ENCODE data around the gene HS3ST1. TPM values are rescaled to one million over a fixed set of nuclear protein-coding genes. Genes with fewer than 3 reads are reported as not detected.

The HS3ST1 gene
- total RNA-seq, 1 donor from 2014 or later, result 0.37 TPM

GRCh38 chr4:11441194-11441556, 12.5 kb upstream of the HS3ST1 start:
- Mint-ChIP-seq H3K9me3 (no peaks in the 10 kb centered on the region), H3K4me1 (no peaks in the 10 kb centered on the region), H3K27ac (ENCODE audit: unreplicated experiment) (no peak overlapping the region), H3K4me3 (no peak overlapping the region), H3K36me3 (ENCODE audit: low read depth) (no peaks in the 10 kb centered on the region), H3K27me3 (ENCODE audit: low read depth) (no peaks in the 10 kb centered on the region)
- DNase-seq (ENCODE audit: low read depth, low spot score), result no peak
- no peak for TF ChIP-seq CTCF (conservative IDR thresholded peaks at IDR 0.05)

GRCh38 chr4:11440481-11441193, 11.9 kb upstream of the HS3ST1 start:
- Mint-ChIP-seq H3K9me3 (no peaks in the 10 kb centered on the region), H3K27me3 (ENCODE audit: low read depth) (no peaks in the 10 kb centered on the region), H3K36me3 (ENCODE audit: low read depth) (no peaks in the 10 kb centered on the region), H3K4me1 (no peaks in the 10 kb centered on the region), H3K27ac (ENCODE audit: unreplicated experiment) (no peak overlapping the region), H3K4me3 (no peak overlapping the region)
- DNase-seq (ENCODE audit: low read depth, low spot score), result no peak
- TF ChIP-seq CTCF (conservative IDR thresholded peaks at IDR 0.05), result no peak

- TF ChIP-seq CTCF (conservative IDR thresholded peaks at IDR 0.05), result no peak
- no peaks in the 10 kb centered on the region for H3K9me3 Mint-ChIP-seq
These were observed 11.1 kb upstream of the HS3ST1 start for GRCh38 chr4:11439836-11440235.

GRCh38 chr4:11438647-11439046, 10.0 kb upstream of the HS3ST1 start:
- Mint-ChIP-seq H3K9me3 (no peaks in the 10 kb centered on the region), H3K36me3 (ENCODE audit: low read depth) (no peaks in the 10 kb centered on the region)
- no peak for TF ChIP-seq CTCF (conservative IDR thresholded peaks at IDR 0.05)

More at GRCh38 chr4:11439836-11440235, 11.1 kb upstream of the HS3ST1 start:
- no peaks in the 10 kb centered on the region for H3K4me1 Mint-ChIP-seq
- no peaks in the 10 kb centered on the region for H3K27me3 Mint-ChIP-seq (ENCODE audit: low read depth)
- no peak for DNase-seq (ENCODE audit: low read depth, low spot score)
- no peak overlapping the region for H3K27ac Mint-ChIP-seq (ENCODE audit: unreplicated experiment)
- H3K4me3 Mint-ChIP-seq, result no peak overlapping the region
- no peaks in the 10 kb centered on the region for H3K36me3 Mint-ChIP-seq (ENCODE audit: low read depth)

GRCh38 chr4:11436673-11437072, 8.0 kb upstream of the HS3ST1 start:
- H3K4me1 Mint-ChIP-seq, result no peaks in the 10 kb centered on the region
- H3K27ac Mint-ChIP-seq (ENCODE audit: unreplicated experiment), result no peak overlapping the region
- peaks cover 13% of the 10 kb centered on the region for H3K27me3 Mint-ChIP-seq (ENCODE audit: low read depth)
- no peaks in the 10 kb centered on the region for H3K36me3 Mint-ChIP-seq (ENCODE audit: low read depth)
- TF ChIP-seq CTCF (conservative IDR thresholded peaks at IDR 0.05), result no peak
- no peaks in the 10 kb centered on the region for H3K9me3 Mint-ChIP-seq
- H3K4me3 Mint-ChIP-seq, result no peak overlapping the region
- no peak for DNase-seq (ENCODE audit: low read depth, low spot score)

More at GRCh38 chr4:11438647-11439046, 10.0 kb upstream of the HS3ST1 start:
- Mint-ChIP-seq H3K27me3 (ENCODE audit: low read depth) (no peaks in the 10 kb centered on the region), H3K27ac (ENCODE audit: unreplicated experiment) (no peak overlapping the region), H3K4me3 (no peak overlapping the region), H3K4me1 (no peaks in the 10 kb centered on the region)
- DNase-seq (ENCODE audit: low read depth, low spot score), result no peak
